ENCODE results near the gene ILF3.

GRCh38 chr19:10694706-10695307 lies 40.7 kb downstream of the ILF3 start:
- TF ChIP-seq CTCF (IDR thresholded peaks at IDR 0.05; ENCODE audit: extremely low read depth in 1 of 2, insufficient read depth in 1 of 2, low read depth in 1 of 2, low read length in 2 of 2) (no peak), POLR2A (IDR thresholded peaks at IDR 0.05; ENCODE audit: low read depth, low read length) (no peak), EZH2 (IDR thresholded peaks at IDR 0.05; ENCODE audit: borderline replicate concordance, low read depth, low read length, severe bottlenecking) (no peak), POLR2AphosphoS5 (IDR thresholded peaks at IDR 0.05; ENCODE audit: insufficient read depth, low read depth, low read length) (no peak), GATA2 (IDR thresholded peaks at IDR 0.05; ENCODE audit: insufficient read depth, insufficient read length, low read depth, low read length) (no peak)
- TF ChIP-seq, protein P1, sequence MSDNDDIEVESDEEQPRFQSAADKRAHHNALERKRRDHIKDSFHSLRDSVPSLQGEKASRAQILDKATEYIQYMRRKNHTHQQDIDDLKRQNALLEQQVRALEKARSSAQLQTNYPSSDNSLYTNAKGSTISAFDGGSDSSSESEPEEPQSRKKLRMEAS (IDR thresholded peaks at IDR 0.05; ENCODE audit: insufficient read depth, insufficient read length): no peak
